Heart left ventricle (tissue), 13 donors: ENCODE results near the gene SDC4.

Experiments used
- POLR2A ChIP-seq, 2 donors: fragments of 450-650 bp; IDR thresholded peaks; one replicate each; pipeline ENCODE4 v1.6.1; 2017; ENCODE audit warnings: antibody characterized with exemption in 2 of 2, mild to moderate bottlenecking in 2 of 2, moderate library complexity in 2 of 2
- TF ChIP-seq, protein P1 (sequence below), 12 donors: fragments of 200-600 bp; sonication (generic) in 4 of 12; IDR thresholded peaks; one replicate each; pipeline versions ENCODE4 v1.5.0 to v1.8.0; 2018 to 2022; ENCODE audit warnings: antibody characterized with exemption in 12 of 12, mild to moderate bottlenecking in 5 of 12
- donor health status: ischemic (EF 13 %, LVEDD 7.1; RV severe dilation, severe dysfunction).
- donor health status: DM: no; HTN: yes; CAD: no.
- donor health status: DM: no; HTN: no; CAD: no.
- donor health status: ischemic (EF 25% LVEDD 6.9; RV normal size, moderate dysfunction).
- donor health status: ischemic (EF 25% LVEDD 5.7; RV mildly dilated, moderate dysfunction).
- donor health status: ischemic (EF 35%, LVEDD 5.7; RV mildly dilated, moderate dysfunction).
- donor health status: nonischemic (EF 11% LVEDD 7.7; RV severe dilation, severe dysfunction).
- donor health status: DM: yes; HTN: yes; CAD: no.
- donor health status: PGD.
- donor health status: ischemic (EF 29% LVEDD 5.4; RV normal size, mild dysfunction).
- donor health status: nonischemic (EF 23%, LVEDD 6.1; RV moderate dilation, normal function).

DNA sequence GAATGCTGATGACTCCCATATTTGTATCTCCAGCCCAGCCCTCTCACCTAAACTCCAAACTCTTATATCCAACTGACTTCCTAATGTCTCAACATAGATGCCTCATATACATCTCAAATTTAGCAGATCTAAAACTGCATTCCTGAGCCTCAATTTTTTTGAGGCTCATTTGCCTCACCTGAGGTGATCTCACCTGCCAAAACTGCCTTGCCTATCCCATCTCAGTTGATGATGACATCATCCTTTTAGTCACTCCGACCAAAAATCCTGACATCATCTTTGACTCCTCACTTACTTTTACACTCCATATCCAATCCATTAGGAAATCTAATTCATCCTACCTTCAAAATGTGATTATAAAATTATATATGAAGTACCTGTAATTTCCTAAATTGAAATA is 68.2 kb downstream of the SDC4 start:
- TF ChIP-seq, protein P1, sequence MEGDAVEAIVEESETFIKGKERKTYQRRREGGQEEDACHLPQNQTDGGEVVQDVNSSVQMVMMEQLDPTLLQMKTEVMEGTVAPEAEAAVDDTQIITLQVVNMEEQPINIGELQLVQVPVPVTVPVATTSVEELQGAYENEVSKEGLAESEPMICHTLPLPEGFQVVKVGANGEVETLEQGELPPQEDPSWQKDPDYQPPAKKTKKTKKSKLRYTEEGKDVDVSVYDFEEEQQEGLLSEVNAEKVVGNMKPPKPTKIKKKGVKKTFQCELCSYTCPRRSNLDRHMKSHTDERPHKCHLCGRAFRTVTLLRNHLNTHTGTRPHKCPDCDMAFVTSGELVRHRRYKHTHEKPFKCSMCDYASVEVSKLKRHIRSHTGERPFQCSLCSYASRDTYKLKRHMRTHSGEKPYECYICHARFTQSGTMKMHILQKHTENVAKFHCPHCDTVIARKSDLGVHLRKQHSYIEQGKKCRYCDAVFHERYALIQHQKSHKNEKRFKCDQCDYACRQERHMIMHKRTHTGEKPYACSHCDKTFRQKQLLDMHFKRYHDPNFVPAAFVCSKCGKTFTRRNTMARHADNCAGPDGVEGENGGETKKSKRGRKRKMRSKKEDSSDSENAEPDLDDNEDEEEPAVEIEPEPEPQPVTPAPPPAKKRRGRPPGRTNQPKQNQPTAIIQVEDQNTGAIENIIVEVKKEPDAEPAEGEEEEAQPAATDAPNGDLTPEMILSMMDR (IDR thresholded peaks at IDR 0.05): no peak
- no peak for TF ChIP-seq POLR2A (IDR thresholded peaks at IDR 0.05)
